Measurements from ENCODE around the gene GRIK1.
A peak's percentile ranks its signal among the peaks of the same experiment; 100 is the strongest.

The GRIK1 gene

GRCh38 chr21:29642551-29643245 lies 297.1 kb downstream of the GRIK1 start:
- Histone ChIP-seq H3K36me3 (ENCODE audit: insufficient read depth, low read length) (no peaks in the 10 kb centered on the region), H3K4me3 (no peak overlapping the region), H3K27ac (peak overlapping the region; percentile 70; the same call in 1 of the 2 replicates), H3K9ac (ENCODE audit: insufficient read length) (no peak overlapping the region), H3K9me3 (ENCODE audit: low read depth, low read length) (no peaks in the 10 kb centered on the region)
- TF ChIP-seq POLR2AphosphoS5 (IDR thresholded peaks at IDR 0.05; ENCODE audit: borderline replicate concordance, low read depth, low read length), result no peak
- TF ChIP-seq FOXP2 (optimal IDR thresholded peaks at IDR 0.05; ENCODE audit: control extremely low read depth, extremely low read length, insufficient read depth), result no peak
- TF ChIP-seq EZH2 (IDR thresholded peaks at IDR 0.05), result no peak
- DNase-seq (ENCODE audit: low read depth, low spot score), result no peak

- Histone ChIP-seq H3K9me3 (ENCODE audit: low read depth, low read length) (no peaks in the 10 kb centered on the region), H3K27ac (no peak overlapping the region), H3K36me3 (ENCODE audit: insufficient read depth, low read length) (no peaks in the 10 kb centered on the region), H3K4me3 (no peak overlapping the region), H3K9ac (ENCODE audit: insufficient read length) (no peak overlapping the region)
- DNase-seq (ENCODE audit: low read depth, low spot score), result no peak
- no peak for TF ChIP-seq EZH2 (IDR thresholded peaks at IDR 0.05)
- TF ChIP-seq FOXP2 (optimal IDR thresholded peaks at IDR 0.05; ENCODE audit: control extremely low read depth, extremely low read length, insufficient read depth), result no peak
- TF ChIP-seq POLR2AphosphoS5 (IDR thresholded peaks at IDR 0.05; ENCODE audit: borderline replicate concordance, low read depth, low read length), result no peak
Measured at GRCh38 chr21:29641635-29642550, 297.9 kb downstream of the GRIK1 start.

- H3K36me3 ChIP-seq (ENCODE audit: insufficient read depth, low read length), result no peaks in the 10 kb centered on the region
- H3K4me3 ChIP-seq, result no peak overlapping the region
- H3K9me3 ChIP-seq (ENCODE audit: low read depth, low read length), result no peaks in the 10 kb centered on the region
- TF ChIP-seq EZH2 (IDR thresholded peaks at IDR 0.05), result no peak
- no peak for TF ChIP-seq POLR2AphosphoS5 (IDR thresholded peaks at IDR 0.05; ENCODE audit: borderline replicate concordance, low read depth, low read length)
- TF ChIP-seq FOXP2 (optimal IDR thresholded peaks at IDR 0.05; ENCODE audit: control extremely low read depth, extremely low read length, insufficient read depth), result no peak
- no peak for DNase-seq (ENCODE audit: low read depth, low spot score)
- H3K9ac ChIP-seq (ENCODE audit: insufficient read length), result no peak overlapping the region
- no peak overlapping the region for H3K27ac ChIP-seq
Measured at GRCh38 chr21:29641001-29641634, 298.7 kb downstream of the GRIK1 start.

GRCh38 chr21:29640080-29640508 lies 299.7 kb downstream of the GRIK1 start:
- no peak overlapping the region for H3K27ac ChIP-seq
- DNase-seq (ENCODE audit: low read depth, low spot score), result no peak
- no peaks in the 10 kb centered on the region for H3K9me3 ChIP-seq (ENCODE audit: low read depth, low read length)
- TF ChIP-seq FOXP2 (optimal IDR thresholded peaks at IDR 0.05; ENCODE audit: control extremely low read depth, extremely low read length, insufficient read depth), result no peak
- no peak for TF ChIP-seq POLR2AphosphoS5 (IDR thresholded peaks at IDR 0.05; ENCODE audit: borderline replicate concordance, low read depth, low read length)
- no peak for TF ChIP-seq EZH2 (IDR thresholded peaks at IDR 0.05)
- H3K36me3 ChIP-seq (ENCODE audit: insufficient read depth, low read length), result no peaks in the 10 kb centered on the region
- no peak overlapping the region for H3K9ac ChIP-seq (ENCODE audit: insufficient read length)
- no peak overlapping the region for H3K4me3 ChIP-seq

- TF ChIP-seq FOXP2 (optimal IDR thresholded peaks at IDR 0.05; ENCODE audit: control extremely low read depth, extremely low read length, insufficient read depth) (no peak), POLR2AphosphoS5 (IDR thresholded peaks at IDR 0.05; ENCODE audit: borderline replicate concordance, low read depth, low read length) (no peak), EZH2 (IDR thresholded peaks at IDR 0.05) (no peak)
- no peak overlapping the region for H3K9ac ChIP-seq (ENCODE audit: insufficient read length)
- no peak for DNase-seq (ENCODE audit: low read depth, low spot score)
- H3K9me3 ChIP-seq (ENCODE audit: low read depth, low read length), result no peaks in the 10 kb centered on the region
- no peak overlapping the region for H3K4me3 ChIP-seq
- no peak overlapping the region for H3K27ac ChIP-seq
- H3K36me3 ChIP-seq (ENCODE audit: insufficient read depth, low read length), result no peaks in the 10 kb centered on the region
Measured at GRCh38 chr21:29639366-29640079, 300.3 kb downstream of the GRIK1 start.

- no peak for TF ChIP-seq FOXP2 (optimal IDR thresholded peaks at IDR 0.05; ENCODE audit: control extremely low read depth, extremely low read length, insufficient read depth)
- no peak for TF ChIP-seq EZH2 (IDR thresholded peaks at IDR 0.05)
- no peak for TF ChIP-seq POLR2AphosphoS5 (IDR thresholded peaks at IDR 0.05; ENCODE audit: borderline replicate concordance, low read depth, low read length)
- Histone ChIP-seq H3K4me3 (no peak overlapping the region), H3K9me3 (ENCODE audit: low read depth, low read length) (no peaks in the 10 kb centered on the region), H3K9ac (ENCODE audit: insufficient read length) (no peak overlapping the region), H3K27ac (no peak overlapping the region), H3K36me3 (ENCODE audit: insufficient read depth, low read length) (no peaks in the 10 kb centered on the region)
- DNase-seq (ENCODE audit: low read depth, low spot score), result no peak
Measured at GRCh38 chr21:29638761-29639327, 301.0 kb downstream of the GRIK1 start.

- Histone ChIP-seq H3K27ac (no peak overlapping the region), H3K36me3 (ENCODE audit: insufficient read depth, low read length) (no peaks in the 10 kb centered on the region), H3K9ac (ENCODE audit: insufficient read length) (no peak overlapping the region), H3K9me3 (ENCODE audit: low read depth, low read length) (no peaks in the 10 kb centered on the region), H3K4me3 (no peak overlapping the region)
- no peak for DNase-seq (ENCODE audit: low read depth, low spot score)
- TF ChIP-seq FOXP2 (optimal IDR thresholded peaks at IDR 0.05; ENCODE audit: control extremely low read depth, extremely low read length, insufficient read depth), result no peak
- no peak for TF ChIP-seq POLR2AphosphoS5 (IDR thresholded peaks at IDR 0.05; ENCODE audit: borderline replicate concordance, low read depth, low read length)
- TF ChIP-seq EZH2 (IDR thresholded peaks at IDR 0.05), result no peak
Measured at GRCh38 chr21:29638138-29638537, 301.7 kb downstream of the GRIK1 start.

Measured in SK-N-MC (cell line).